Upper lobe of left lung (tissue), 6 donors: ENCODE measurements around the gene ARPP21. TPM values are rescaled to one million over a fixed set of nuclear protein-coding genes. Genes with fewer than 3 reads are reported as not detected.

Source experiments
- ATAC-seq, 2 donors: fragments of 200-7000 bp; cut with Tn5 transposase; one replicate each; pipeline ENCODE4 v1.9.1; 2022; ENCODE audit warnings: mild to moderate bottlenecking in 2 of 2, moderate library complexity in 2 of 2; ENCODE audit not compliant: low FRiP score in 2 of 2
- DNase-seq, 2 donors: peaks; one replicate each; pipeline ENCODE4 v3.0.0-alpha.2; 2019 to 2020
- H3K27ac ChIP-seq, 4 donors: fragments of 200-600 bp; sonication (generic); one replicate each; pipeline ENCODE4 v1.5.1; 2016 to 2019
- H3K27me3 ChIP-seq, 4 donors: fragments of 200-600 bp; sonication (generic); one replicate each; pipeline ENCODE4 v1.5.1; 2017 to 2019
- H3K36me3 ChIP-seq, 4 donors: fragments of 200-600 bp; sonication (generic); one replicate each; pipeline ENCODE4 v1.5.1; 2016 to 2019
- H3K4me1 ChIP-seq, 4 donors: fragments of 200-600 bp; sonication (generic); one replicate each; pipeline ENCODE4 v1.5.1; 2018 to 2019
- H3K4me3 ChIP-seq, 4 donors: fragments of 200-600 bp; sonication (generic); one replicate each; pipeline ENCODE4 v1.5.1; 2017 to 2019; ENCODE audit warnings: mild to moderate bottlenecking in 2 of 4, moderate library complexity in 1 of 4
- H3K9me3 ChIP-seq, 4 donors: fragments of 200-600 bp; sonication (generic); one replicate each; pipeline ENCODE4 v1.5.1; 2018 to 2019
- CTCF ChIP-seq, 6 experiments: fragments of 450-650 bp in 4 of 6; fragments of 200-600 bp in 2 of 6; sonication (generic) in 2 of 6; IDR thresholded peaks; one replicate each; pipeline ENCODE4 v1.5.1; 2016 to 2019; ENCODE audit warnings: antibody characterized with exemption in 6 of 6
- EP300 ChIP-seq, 4 donors: sonication (generic); formaldehyde crosslinking; IDR thresholded peaks; one replicate each; pipeline ENCODE4 v1.5.1; 2017; ENCODE audit warnings: antibody characterized with exemption in 4 of 4, control low read depth in 2 of 4
- POLR2A ChIP-seq, 4 donors: fragments of 450-650 bp; IDR thresholded peaks; one replicate each; pipeline ENCODE4 v1.5.1; 2016 to 2017; ENCODE audit warnings: antibody characterized with exemption in 4 of 4, mild to moderate bottlenecking in 2 of 4
- POLR2AphosphoS5 ChIP-seq, 2 donors: sonication (generic); formaldehyde crosslinking; IDR thresholded peaks; one replicate each; pipeline ENCODE4 v1.5.1; 2017; ENCODE audit warnings: antibody characterized with exemption in 2 of 2
- WGBS, 2 donors: methylation state at CpG; one replicate each; pipeline ENCODE4 v1.1.5; 2017 to 2018; 5-methylcytosine and 5-hydroxymethylcytosine counted together
- total RNA-seq, 6 donors: library from RNA; depleted of rRNA in 4 of 6; stranded (reverse); fragments of >200 nt in 4 of 6; gene quantifications; one replicate each; pipeline versions ENCODE4 v1.1.0 to v1.2.1, GENCODE V29; 2016 to 2021
- donor health status: DM: no; HTN: no; CAD: no; lungs with moderate emphysema.
- donor health status: DM: no; HTN: yes; CAD: no; lungs with severe emphysema.

The ARPP21 gene
- total RNA-seq, 6 donors from 2014 or later, result not detected

- ATAC-seq (no peak), DNase-seq (no peak)
- H3K27me3 ChIP-seq, result no peaks in the 10 kb centered on the region
- H3K9me3 ChIP-seq, result no peaks in the 10 kb centered on the region
- 50 to 53% methylated on average over 3 of the region's 3 CpGs for WGBS, 2 donors
- no peak overlapping the region for H3K4me3 ChIP-seq
- no peaks in the 10 kb centered on the region for H3K4me1 ChIP-seq
- TF ChIP-seq POLR2AphosphoS5 (IDR thresholded peaks at IDR 0.05) (no peak), CTCF (IDR thresholded peaks at IDR 0.05) (no peak), EP300 (IDR thresholded peaks at IDR 0.05) (no peak), POLR2A (IDR thresholded peaks at IDR 0.05) (no peak)
- H3K27ac ChIP-seq, result no peak overlapping the region
- H3K36me3 ChIP-seq, result no peaks in the 10 kb centered on the region
These were observed 118.8 kb downstream of the ARPP21 start for GRCh38 chr3:35757991-35758757.

GRCh38 chr3:35760146-35760545, 120.8 kb downstream of the ARPP21 start:
- H3K27me3 ChIP-seq, result no peaks in the 10 kb centered on the region
- no peak for ATAC-seq
- H3K9me3 ChIP-seq, result no peaks in the 10 kb centered on the region
- H3K36me3 ChIP-seq, result no peaks in the 10 kb centered on the region
- DNase-seq, result no peak
- H3K27ac ChIP-seq, result no peak overlapping the region
- WGBS, 2 donors, result 66 to 74% methylated on average over 4 of the region's 4 CpGs
- TF ChIP-seq POLR2A (IDR thresholded peaks at IDR 0.05) (no peak), POLR2AphosphoS5 (IDR thresholded peaks at IDR 0.05) (no peak), CTCF (IDR thresholded peaks at IDR 0.05) (no peak), EP300 (IDR thresholded peaks at IDR 0.05) (no peak)
- H3K4me1 ChIP-seq, result no peaks in the 10 kb centered on the region
- H3K4me3 ChIP-seq, result no peak overlapping the region

GRCh38 chr3:35761311-35761710, 122.0 kb downstream of the ARPP21 start:
- TF ChIP-seq EP300 (IDR thresholded peaks at IDR 0.05) (no peak), POLR2A (IDR thresholded peaks at IDR 0.05) (no peak), CTCF (IDR thresholded peaks at IDR 0.05) (no peak), POLR2AphosphoS5 (IDR thresholded peaks at IDR 0.05) (no peak)
- ATAC-seq (no peak), DNase-seq (no peak)
- Histone ChIP-seq H3K4me1 (no peaks in the 10 kb centered on the region), H3K27ac (no peak overlapping the region), H3K36me3 (no peaks in the 10 kb centered on the region), H3K9me3 (no peaks in the 10 kb centered on the region), H3K4me3 (no peak overlapping the region), H3K27me3 (no peaks in the 10 kb centered on the region)
- 77 to 88% methylated on average over 1 of the region's 1 CpG for WGBS, 2 donors

GRCh38 chr3:35772381-35773015, 133.2 kb downstream of the ARPP21 start:
- H3K9me3 ChIP-seq, result no peaks in the 10 kb centered on the region
- DNase-seq (no peak), ATAC-seq (no peak)
- H3K4me3 ChIP-seq, result no peak overlapping the region
- TF ChIP-seq POLR2A (IDR thresholded peaks at IDR 0.05) (no peak), CTCF (IDR thresholded peaks at IDR 0.05) (no peak)
- 65 to 71% methylated on average over 2 of the region's 2 CpGs for WGBS, 2 donors
- H3K27ac ChIP-seq, result no peak overlapping the region
- H3K27me3 ChIP-seq, result no peaks in the 10 kb centered on the region
- H3K36me3 ChIP-seq, result no peaks in the 10 kb centered on the region
- no peaks in the 10 kb centered on the region for H3K4me1 ChIP-seq

DNA sequence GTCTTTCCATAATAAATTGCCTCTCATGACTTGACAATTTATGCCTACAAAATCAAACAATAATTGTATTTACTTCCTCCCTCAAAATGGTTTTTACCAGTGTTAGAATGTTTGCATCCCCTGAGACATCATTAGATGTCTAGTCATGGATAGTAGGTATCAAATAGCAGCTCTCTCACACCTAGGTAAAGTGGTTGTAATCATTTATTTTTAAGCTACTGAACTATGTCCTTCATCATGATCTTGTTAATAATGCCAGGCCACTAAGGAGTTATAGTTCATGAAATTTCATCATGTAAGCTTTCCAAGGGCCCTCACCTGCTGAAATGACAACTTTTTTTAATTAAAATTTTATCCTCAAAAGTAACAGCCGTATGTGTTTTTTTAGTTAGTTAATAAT, 134.1 kb downstream of the ARPP21 start:
- Histone ChIP-seq H3K4me1 (no peaks in the 10 kb centered on the region), H3K4me3 (no peak overlapping the region), H3K36me3 (no peaks in the 10 kb centered on the region), H3K27ac (no peak overlapping the region), H3K27me3 (no peaks in the 10 kb centered on the region), H3K9me3 (no peaks in the 10 kb centered on the region)
- no peak for TF ChIP-seq CTCF (IDR thresholded peaks at IDR 0.05)
- TF ChIP-seq POLR2A (IDR thresholded peaks at IDR 0.05), result no peak
- TF ChIP-seq EP300 (IDR thresholded peaks at IDR 0.05), result no peak
- TF ChIP-seq POLR2AphosphoS5 (IDR thresholded peaks at IDR 0.05), result no peak
- no peak for DNase-seq
- WGBS, 2 donors, result 92 to 95% methylated on average over 1 of the region's 1 CpG
- ATAC-seq, result no peak
